ENCODE data around the gene TMEM59L. TPM values are rescaled to one million over a fixed set of nuclear protein-coding genes. Genes with fewer than 3 reads are reported as not detected.
"Not testable (repeated sequence)": the region's sequence is repeated elsewhere in the genome, so short reads cannot be mapped to it uniquely, and the experiment has no call there.

Gene TMEM59L
- 3.9 and 7.7 TPM in 2 replicates for total RNA-seq (2014; rRNA removed; shearing (Covaris generic))
- polyA plus RNA-seq (2014; cell fraction: nucleus; rRNA removed) = 5.2 and 8.5 TPM in 2 replicates

GRCh38 chr19:18612772-18613588 lies at the start of gene TMEM59L:
TMEM59L (plus strand) TSS chr19:18612870; CDS start chr19:18612959, 89 bp downstream.
- no peak for DNase-seq (ENCODE audit: extremely low read depth, low read depth)

DNA sequence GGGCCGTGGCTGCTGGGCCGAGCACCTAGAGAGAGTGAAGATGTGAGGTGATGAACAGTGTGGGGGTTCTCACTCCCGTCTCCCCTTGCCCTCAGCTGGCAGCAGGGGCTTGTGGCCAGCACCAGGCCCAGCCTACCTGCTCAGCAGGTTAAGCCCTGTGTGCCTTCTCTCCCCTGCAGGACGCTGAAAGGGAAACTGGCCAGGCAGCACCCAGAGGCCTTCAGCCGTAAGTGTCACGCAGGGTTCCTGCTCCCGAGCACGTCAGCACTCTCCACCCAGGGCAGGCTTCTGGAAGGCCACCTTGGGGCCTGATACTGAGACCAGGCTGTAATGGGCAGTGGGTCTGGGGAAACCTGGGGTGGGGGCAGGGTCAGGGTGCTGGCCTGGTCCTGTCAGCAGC lies 45.7 kb upstream of the TMEM59L start:
- DNase-seq (ENCODE audit: extremely low read depth, low read depth) = no peak

GRCh38 chr19:18568367-18568766 lies 44.3 kb upstream of the TMEM59L start:
- no peak for DNase-seq (ENCODE audit: extremely low read depth, low read depth)

- peak; percentile 92 for DNase-seq (ENCODE audit: extremely low read depth, low read depth)
These were observed 40.9 kb upstream of the TMEM59L start, which contains the start of gene UBA52 for GRCh38 chr19:18571564-18572344. UBA52 (plus strand) TSS chr19:18571857; CDS start chr19:18573301, 1,444 bp downstream.

GRCh38 chr19:18574691-18575291 lies 37.9 kb upstream of the TMEM59L start:
- no peak for DNase-seq (ENCODE audit: extremely low read depth, low read depth)

GRCh38 chr19:18576383-18576782 lies 36.3 kb upstream of the TMEM59L start:
- no peak for DNase-seq (ENCODE audit: extremely low read depth, low read depth)

GRCh38 chr19:18577365-18577914 lies 35.2 kb upstream of the TMEM59L start:
- no peak for DNase-seq (ENCODE audit: extremely low read depth, low read depth)

DNA sequence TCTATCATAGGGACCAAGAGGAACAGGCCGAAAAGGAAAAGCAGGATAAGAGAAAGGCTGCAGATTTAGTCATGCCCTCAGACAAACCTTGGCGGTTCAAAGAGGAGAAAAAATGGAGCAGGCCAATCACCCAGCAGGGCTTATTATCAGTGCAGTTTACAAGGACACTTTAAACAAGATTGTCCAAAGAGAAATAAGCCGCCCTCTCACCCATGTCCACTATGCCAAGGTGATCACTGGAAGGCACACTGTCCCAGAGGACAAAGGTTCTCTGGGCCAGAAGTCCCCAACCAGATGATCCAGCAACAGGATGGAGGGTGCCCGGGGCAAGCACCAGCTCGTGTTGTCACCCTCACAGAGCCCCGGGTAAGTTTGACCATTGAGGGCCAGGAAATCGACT lies 32.4 kb upstream of the TMEM59L start:
- DNase-seq (ENCODE audit: extremely low read depth, low read depth) = no peak

- no peak for DNase-seq (ENCODE audit: extremely low read depth, low read depth)
These were observed 26.4 kb upstream of the TMEM59L start for GRCh38 chr19:18586306-18586705.

DNA sequence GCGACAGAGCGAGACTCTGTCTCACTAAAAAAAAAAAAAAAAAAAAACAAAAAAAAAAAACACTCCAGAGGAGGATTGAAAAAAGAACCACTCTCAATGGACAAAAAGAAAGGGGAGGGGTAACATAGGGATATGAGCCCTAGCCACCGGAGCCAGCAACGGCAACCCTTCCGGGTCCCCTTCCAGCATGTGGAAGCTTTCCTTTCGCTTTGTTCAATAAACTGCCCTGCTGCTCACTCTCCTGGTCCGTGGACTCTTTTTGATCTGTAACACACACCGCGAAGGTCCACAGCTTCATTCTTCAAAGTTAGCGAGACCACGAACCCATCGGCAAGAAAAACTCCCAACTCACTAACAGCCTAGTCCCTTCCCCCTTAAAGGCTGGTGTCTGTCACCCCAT lies 25.1 kb upstream of the TMEM59L start:
- DNase-seq (ENCODE audit: extremely low read depth, low read depth) = no peak

DNA sequence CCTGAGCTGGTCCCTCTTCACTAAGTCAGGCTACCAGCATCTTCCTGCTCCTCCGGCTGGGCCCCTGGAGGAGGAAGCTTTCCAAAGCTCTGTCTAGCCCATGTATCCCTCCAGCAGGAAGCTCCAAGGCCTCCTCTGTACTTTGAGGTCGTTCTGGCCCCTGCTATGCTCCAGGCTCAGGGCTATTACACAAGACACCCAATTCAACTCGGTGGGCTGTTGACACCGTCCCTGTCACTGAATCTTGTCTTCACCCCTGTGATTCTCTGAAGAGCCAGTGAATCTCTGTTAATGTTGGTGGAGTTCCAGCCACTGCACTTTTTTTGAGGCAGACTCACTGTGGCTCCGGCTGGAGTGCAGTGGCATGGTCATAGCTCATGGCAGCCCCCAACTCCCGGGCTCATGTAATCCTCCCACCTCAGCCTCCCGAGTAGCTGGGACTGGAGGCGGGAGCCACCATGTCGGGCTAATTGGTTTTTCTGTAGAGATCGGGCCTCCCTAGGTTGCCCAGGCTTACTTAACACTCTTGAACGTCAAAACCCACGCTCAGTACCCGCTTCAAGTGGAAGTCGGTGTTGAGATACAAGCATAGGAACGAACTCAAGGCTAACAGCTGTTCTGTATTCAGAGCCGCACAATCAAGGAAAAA lies 24.6 kb upstream of the TMEM59L start:
- DNase-seq (ENCODE audit: extremely low read depth, low read depth) = no peak

GRCh38 chr19:18588611-18589379 lies 23.9 kb upstream of the TMEM59L start, which contains the start of gene REX1BD:
REX1BD (plus strand) TSS chr19:18588798; CDS start chr19:18588802, 4 bp downstream.
- peak; percentile 54 for DNase-seq (ENCODE audit: extremely low read depth, low read depth)

DNA sequence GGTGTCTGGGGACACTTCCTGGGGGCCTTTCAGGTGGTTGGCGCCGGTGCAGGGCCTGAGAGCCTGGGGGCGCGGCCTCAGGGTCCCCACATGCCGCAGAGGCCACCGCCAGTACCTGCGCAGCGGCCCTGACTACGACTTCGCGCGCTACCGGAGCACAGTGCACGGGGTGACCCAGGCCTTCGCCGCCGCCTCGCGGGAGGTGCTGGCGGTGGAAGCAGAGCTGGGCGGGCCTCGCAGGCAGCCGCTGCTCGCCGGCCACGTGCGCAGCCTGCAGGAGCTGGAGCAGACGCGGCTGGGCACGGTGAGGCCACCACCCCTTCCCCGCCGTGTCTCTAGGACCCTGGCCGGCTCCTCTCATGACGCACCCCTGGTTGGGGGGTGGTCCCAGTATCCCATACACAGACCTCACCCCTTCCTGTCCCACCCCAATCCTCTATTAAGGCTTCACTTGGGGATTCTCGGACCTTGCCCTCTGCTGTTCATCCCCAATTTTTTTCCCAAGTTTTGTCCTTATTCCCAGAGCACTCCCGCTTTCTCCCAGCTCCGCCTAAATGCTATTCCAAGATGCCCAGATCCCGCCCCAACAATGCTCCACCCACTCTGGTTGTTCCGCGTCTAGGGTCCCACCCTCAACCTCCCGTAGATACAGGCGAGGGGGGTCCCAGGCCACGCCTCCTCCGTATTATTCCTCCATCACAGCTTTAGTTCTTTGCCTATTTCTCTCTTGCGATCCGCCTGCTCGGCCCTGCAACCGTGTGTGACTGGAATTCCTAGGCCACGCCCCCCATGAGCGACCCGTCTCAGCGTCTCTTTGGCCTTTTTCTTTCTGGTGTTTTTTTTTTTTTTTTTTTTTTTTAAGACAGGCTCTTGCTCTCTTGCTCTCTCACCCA lies 23.0 kb upstream of the TMEM59L start:
- DNase-seq (ENCODE audit: extremely low read depth, low read depth) = peak; percentile 46

DNA sequence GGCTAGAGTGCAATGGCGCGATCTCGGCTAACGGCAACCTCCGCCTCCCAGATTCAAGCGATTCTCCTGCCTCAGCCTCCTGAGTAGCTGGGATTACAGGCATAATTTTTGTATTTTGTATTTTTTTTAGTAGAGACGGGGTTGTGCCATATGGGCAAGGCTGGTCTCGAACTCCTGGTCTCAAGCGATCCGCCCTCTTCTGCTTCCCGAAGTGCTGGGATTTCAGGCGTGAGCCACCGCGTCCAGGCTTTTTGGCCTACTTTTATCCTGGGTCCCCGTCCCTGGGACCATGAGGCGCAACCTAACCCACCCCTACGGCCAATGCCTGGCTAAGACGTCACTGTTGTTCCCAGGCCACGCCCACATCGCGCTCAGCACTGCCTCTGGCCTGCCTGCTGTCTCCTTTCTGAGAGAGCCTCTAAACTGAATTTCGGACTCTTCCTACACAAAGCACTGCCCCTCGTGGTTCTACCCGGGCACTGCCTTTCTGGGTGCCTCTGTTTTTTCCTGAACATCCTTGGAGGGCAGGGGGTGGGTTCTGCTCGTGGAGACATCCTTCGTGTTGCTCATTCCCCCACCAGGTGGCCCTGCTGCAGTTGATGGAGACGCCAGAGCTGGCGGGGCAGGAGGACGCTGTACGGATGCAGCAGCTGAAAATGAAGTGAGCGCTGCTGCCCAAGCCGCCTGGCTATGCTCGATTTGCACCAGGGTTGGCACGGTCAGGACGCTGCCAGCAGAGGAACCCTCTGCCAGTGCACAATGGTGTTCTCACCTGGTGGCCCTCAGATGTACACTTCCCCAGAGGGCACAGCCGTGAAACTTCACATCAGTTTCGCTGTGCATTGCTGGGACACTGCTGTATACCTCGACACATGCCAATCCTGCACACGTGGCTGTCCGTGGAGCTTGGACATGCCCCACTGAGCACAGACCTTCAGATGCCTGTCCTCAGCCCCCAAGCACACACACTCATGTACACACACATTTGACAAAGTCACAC lies 22.1 kb upstream of the TMEM59L start:
- DNase-seq (ENCODE audit: extremely low read depth, low read depth) = no peak

DNA sequence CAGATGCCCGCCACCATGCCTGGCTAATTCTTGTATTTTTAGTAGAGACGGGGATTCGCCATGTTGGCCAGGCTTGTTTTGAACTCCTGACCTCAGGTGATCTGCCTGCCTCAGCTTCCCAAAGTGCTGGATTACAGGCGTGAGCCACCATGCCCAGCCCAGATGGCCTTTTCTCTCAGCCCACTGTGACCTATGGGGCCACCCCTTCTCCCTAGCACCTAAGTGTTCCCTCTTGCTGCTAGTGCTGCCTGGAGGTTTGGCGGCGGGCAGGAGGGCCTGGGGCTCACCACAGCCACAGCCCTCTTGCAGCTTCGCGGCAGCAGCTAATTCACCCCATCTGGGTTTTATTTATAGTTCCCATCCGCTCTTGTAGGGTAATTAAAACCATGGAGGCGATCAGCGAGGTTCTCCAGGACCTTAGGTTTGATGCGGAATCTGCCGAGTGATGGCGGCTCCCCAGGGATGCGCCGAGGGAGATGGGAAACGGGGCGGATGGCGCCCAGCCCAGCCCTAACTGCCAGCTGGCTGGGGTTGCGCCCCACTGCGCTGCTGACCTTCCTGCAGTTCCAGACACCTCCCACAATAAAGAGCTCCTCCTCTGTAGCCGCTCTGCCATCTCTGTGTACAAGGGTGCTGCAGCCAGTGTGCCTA lies 20.8 kb upstream of the TMEM59L start:
- no peak for DNase-seq (ENCODE audit: extremely low read depth, low read depth)

GRCh38 chr19:18592732-18593131 lies 19.9 kb upstream of the TMEM59L start:
- not testable (repeated sequence) for DNase-seq (ENCODE audit: extremely low read depth, low read depth)

All from NCI-H460 (cell line).